ENCODE measurements around the gene MT2A. TPM values are rescaled to one million over a fixed set of nuclear protein-coding genes. Genes with fewer than 3 reads are reported as not detected.

MT2A gene
- total RNA-seq, 2 donors from 2014 or later = 20.0 to 211 TPM

GRCh38 chr16:56606476-56607108 is 1.8 kb upstream of the MT2A start:
- peaks cover 44% of the 10 kb centered on the region for H3K4me1 ChIP-seq

DNA sequence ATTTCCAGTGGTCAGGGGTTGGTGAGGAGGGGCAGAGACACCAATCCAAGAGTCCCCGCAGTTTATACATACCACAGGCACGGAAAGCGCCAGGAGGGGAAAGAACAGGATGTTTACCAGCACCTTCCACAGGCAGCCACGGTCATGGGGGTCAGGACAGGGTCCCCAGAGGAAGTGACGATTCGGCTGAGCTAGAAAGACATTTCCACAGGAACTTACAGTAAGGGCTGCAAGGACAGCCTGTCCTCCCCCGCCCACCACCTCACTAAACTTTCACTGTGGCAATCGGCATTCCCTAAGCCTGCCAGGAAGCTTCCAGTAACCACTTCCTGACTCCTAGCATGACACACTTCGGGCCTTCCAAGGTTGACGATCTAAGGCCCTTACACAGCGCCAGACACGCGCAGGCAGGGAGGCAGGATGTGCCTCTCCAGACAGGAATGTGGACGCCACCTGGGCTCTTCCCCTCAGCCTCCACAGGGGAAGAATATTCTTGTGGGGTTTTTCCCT is 1.2 kb upstream of the MT2A start:
- ATAC-seq (peak; percentile 8), DNase-seq (peak; percentile 55 to 80 (median 67))
- Histone ChIP-seq H3K27ac (peak overlapping the region; percentile 91 to 97 (median 92)), H3K36me3 (replicated peaks in 1 of 2; ENCODE audit: insufficient read depth in 1 of 2, low read depth in 2 of 2) (no peaks in the 10 kb centered on the region), H3K9me3 (no peaks in the 10 kb centered on the region), H3K4me1 (peaks cover 46% of the 10 kb centered on the region), H3K27me3 (no peaks in the 10 kb centered on the region), H3K4me3 (no peak overlapping the region)
- intact Hi-C loops (cut with DNase I) = loop anchor here (10.0 kb wide), 1 partner anchor 88 kb away; no protein-coding TSS in a partner anchor
- TF ChIP-seq POLR2A (IDR thresholded peaks at IDR 0.05) (no peak), CTCF (IDR thresholded peaks at IDR 0.05) (no peak)
- WGBS, 2 donors = 69 to 86% methylated on average over 14 of the region's 14 CpGs

More at GRCh38 chr16:56606476-56607108, 1.8 kb upstream of the MT2A start:
- intact Hi-C loops (cut with DNase I) = loop anchor here (10.0 kb wide), 1 partner anchor 88 kb away; no protein-coding TSS in a partner anchor
- no peak for ATAC-seq
- Histone ChIP-seq H3K27me3 (no peaks in the 10 kb centered on the region), H3K4me3 (no peak overlapping the region), H3K9me3 (no peaks in the 10 kb centered on the region), H3K36me3 (replicated peaks in 1 of 2; ENCODE audit: insufficient read depth in 1 of 2, low read depth in 2 of 2) (no peaks in the 10 kb centered on the region), H3K27ac (peak overlapping the region; percentile 91 to 97 (median 92))
- peak in 2 of 4 donors; percentile 29 to 46 for DNase-seq
- TF ChIP-seq POLR2A (IDR thresholded peaks at IDR 0.05) (no peak), CTCF (IDR thresholded peaks at IDR 0.05) (no peak)
- 46 to 50% methylated on average over 8 of the region's 8 CpGs for WGBS, 2 donors

- intact Hi-C loops (cut with DNase I) = loop anchor here (10.0 kb wide), 1 partner anchor 87 kb away; no protein-coding TSS in a partner anchor
- no peak for DNase-seq
- no peak for TF ChIP-seq CTCF (IDR thresholded peaks at IDR 0.05)
- TF ChIP-seq POLR2A (IDR thresholded peaks at IDR 0.05) = no peak
- WGBS, 2 donors = 72 to 76% methylated on average over 2 of the region's 2 CpGs
- Histone ChIP-seq H3K9me3 (no peaks in the 10 kb centered on the region), H3K27ac (peak overlapping the region; percentile 91 to 97 (median 92)), H3K36me3 (replicated peaks in 1 of 2; ENCODE audit: insufficient read depth in 1 of 2, low read depth in 2 of 2) (no peaks in the 10 kb centered on the region), H3K27me3 (no peaks in the 10 kb centered on the region), H3K4me1 (peaks cover 46% of the 10 kb centered on the region), H3K4me3 (no peak overlapping the region)
- ATAC-seq = no peak
These were observed 725 bp upstream of the MT2A start for GRCh38 chr16:56607675-56608042.

- WGBS, 2 donors = 0% methylated on average over 21 of the region's 21 CpGs
- H3K4me3 ChIP-seq = peak overlapping the region; percentile 10 to 46
- intact Hi-C loops (cut with DNase I) = loop anchor here (10.0 kb wide), 1 partner anchor 86 kb away; no protein-coding TSS in a partner anchor
- peaks cover 46% of the 10 kb centered on the region for H3K4me1 ChIP-seq
- H3K9me3 ChIP-seq = no peaks in the 10 kb centered on the region
- DNase-seq (peak in 1 of 4 donors; percentile 40), ATAC-seq (no peak)
- TF ChIP-seq CTCF (IDR thresholded peaks at IDR 0.05) (peak in 1 of 7 experiments; percentile 22), POLR2A (IDR thresholded peaks at IDR 0.05) (no peak)
- H3K27me3 ChIP-seq = no peaks in the 10 kb centered on the region
- H3K36me3 ChIP-seq (replicated peaks in 1 of 2; ENCODE audit: insufficient read depth in 1 of 2, low read depth in 2 of 2) = no peaks in the 10 kb centered on the region
- peak overlapping the region; percentile 91 to 97 (median 92) for H3K27ac ChIP-seq
These were observed 585 bp downstream of the MT2A start for GRCh38 chr16:56608876-56609462.
